ENCODE data around the gene TXNDC12.
"Not testable (repeated sequence)": the region's sequence is repeated elsewhere in the genome, so short reads cannot be mapped to it uniquely, and the experiment has no call there.

DNA sequence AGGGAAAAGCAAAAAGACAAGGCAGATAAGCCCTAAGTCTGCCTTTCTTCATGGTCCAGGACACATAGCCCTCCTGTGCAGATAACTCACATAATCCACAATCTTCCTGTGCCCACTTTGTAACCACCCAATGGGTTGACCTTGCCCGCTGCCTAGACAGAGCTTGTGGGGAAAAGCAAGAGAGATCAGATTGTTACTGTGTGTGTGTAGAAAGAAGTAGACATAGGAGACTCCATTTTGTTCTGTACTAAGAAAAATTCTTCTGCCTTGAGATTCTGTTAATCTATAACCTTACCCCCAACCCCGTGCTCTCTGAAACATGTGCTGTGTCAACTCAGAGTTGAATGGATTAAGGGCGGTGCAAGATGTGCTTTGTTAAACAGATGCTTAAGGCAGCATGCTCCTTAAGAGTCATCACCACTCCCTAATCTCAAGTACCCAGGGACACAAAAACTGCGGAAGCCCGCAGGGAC is 48.9 kb downstream of the TXNDC12 start:
- TF ChIP-seq, protein P1, sequence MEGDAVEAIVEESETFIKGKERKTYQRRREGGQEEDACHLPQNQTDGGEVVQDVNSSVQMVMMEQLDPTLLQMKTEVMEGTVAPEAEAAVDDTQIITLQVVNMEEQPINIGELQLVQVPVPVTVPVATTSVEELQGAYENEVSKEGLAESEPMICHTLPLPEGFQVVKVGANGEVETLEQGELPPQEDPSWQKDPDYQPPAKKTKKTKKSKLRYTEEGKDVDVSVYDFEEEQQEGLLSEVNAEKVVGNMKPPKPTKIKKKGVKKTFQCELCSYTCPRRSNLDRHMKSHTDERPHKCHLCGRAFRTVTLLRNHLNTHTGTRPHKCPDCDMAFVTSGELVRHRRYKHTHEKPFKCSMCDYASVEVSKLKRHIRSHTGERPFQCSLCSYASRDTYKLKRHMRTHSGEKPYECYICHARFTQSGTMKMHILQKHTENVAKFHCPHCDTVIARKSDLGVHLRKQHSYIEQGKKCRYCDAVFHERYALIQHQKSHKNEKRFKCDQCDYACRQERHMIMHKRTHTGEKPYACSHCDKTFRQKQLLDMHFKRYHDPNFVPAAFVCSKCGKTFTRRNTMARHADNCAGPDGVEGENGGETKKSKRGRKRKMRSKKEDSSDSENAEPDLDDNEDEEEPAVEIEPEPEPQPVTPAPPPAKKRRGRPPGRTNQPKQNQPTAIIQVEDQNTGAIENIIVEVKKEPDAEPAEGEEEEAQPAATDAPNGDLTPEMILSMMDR (IDR thresholded peaks at IDR 0.05; ENCODE audit: low read depth, low read length): not testable (repeated sequence)
- TF ChIP-seq, protein P2, sequence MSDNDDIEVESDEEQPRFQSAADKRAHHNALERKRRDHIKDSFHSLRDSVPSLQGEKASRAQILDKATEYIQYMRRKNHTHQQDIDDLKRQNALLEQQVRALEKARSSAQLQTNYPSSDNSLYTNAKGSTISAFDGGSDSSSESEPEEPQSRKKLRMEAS (IDR thresholded peaks at IDR 0.05; ENCODE audit: low read depth, low read length): not testable (repeated sequence)
- not testable (repeated sequence) for TF ChIP-seq POLR2A (IDR thresholded peaks at IDR 0.05; ENCODE audit: extremely low read depth, insufficient read length); MYC (IDR thresholded peaks at IDR 0.05; ENCODE audit: low read depth, low read length)
